B cell (primary cell): ENCODE results near the gene EHBP1.

Experiments used
- CTCF ChIP-seq: fragments of 200-600 bp; IDR thresholded peaks from one replicate; pipeline ENCODE4 v1.8.0; 2022; ENCODE audit warnings: antibody characterized with exemption, mild to moderate bottlenecking
- EZH2 ChIP-seq: IDR thresholded peaks from 2 replicates; pipeline ENCODE4 v1.6.1; 2012; ENCODE audit warnings: borderline replicate concordance, low read depth, mild to moderate bottlenecking, moderate library complexity, low read length; ENCODE audit not compliant: insufficient read depth, poor library complexity, severe bottlenecking

DNA sequence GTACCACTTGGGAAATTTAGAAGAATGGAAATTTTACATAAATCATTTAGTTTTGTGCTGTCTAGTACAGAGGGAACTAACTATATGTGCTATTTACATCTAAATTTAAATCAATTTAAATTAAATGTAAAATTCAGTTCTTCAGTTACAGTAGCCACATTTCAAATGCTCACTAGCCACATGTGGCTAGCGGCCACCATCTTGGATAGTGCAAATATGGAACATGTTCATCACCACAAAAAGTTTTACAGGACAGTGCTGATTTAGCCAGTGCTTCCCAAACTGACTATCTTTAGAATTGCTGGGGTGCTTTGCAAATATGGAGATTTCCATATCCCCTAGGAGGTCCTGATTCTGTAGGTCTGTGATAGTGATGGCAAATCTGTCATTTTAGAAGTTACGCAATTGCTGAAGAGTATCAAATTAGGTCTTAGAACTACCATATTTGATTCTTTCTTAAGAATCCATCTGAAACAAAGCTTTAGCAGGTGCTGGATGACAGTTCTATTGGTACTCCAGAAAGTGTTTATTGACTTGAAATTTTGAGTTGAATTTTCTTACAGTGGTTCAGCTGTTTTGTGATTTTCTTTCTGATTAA lies 12.8 kb downstream of the EHBP1 start:
- TF ChIP-seq EZH2: no peak
- no peak for TF ChIP-seq CTCF
